HG03460 (cell line): ENCODE data around the gene DSE.

Source experiments
- ATAC-seq: cut with Tn5 transposase; IDR thresholded peaks from one replicate; pipeline ENCODE4 v1.9.1; 2021; ENCODE audit not compliant: unreplicated experiment

DSE gene

GRCh38 chr6:116359835-116360234, 10.9 kb upstream of the DSE start:
- no peak for ATAC-seq

- no peak for ATAC-seq
Measured at GRCh38 chr6:116362276-116362675, 8.5 kb upstream of the DSE start.

- ATAC-seq, result no peak
Measured at GRCh38 chr6:116363759-116364158, 7.0 kb upstream of the DSE start.

- peak; percentile 54 for ATAC-seq
Measured at GRCh38 chr6:116364321-116364720, 6.4 kb upstream of the DSE start.

GRCh38 chr6:116365743-116366142, 5.0 kb upstream of the DSE start:
- ATAC-seq, result no peak

GRCh38 chr6:116366740-116367275, 3.9 kb upstream of the DSE start:
- no peak for ATAC-seq

GRCh38 chr6:116369540-116369939, 1.2 kb upstream of the DSE start:
- peak; percentile 37 for ATAC-seq

GRCh38 chr6:116369964-116370759, 585 bp upstream of the DSE start:
- ATAC-seq, result no peak

GRCh38 chr6:116371120-116371917, 572 bp downstream of the DSE start:
- ATAC-seq, result peak; percentile 41

GRCh38 chr6:116371918-116372209, 1.1 kb downstream of the DSE start:
- no peak for ATAC-seq

- ATAC-seq, result no peak
Measured at GRCh38 chr6:116373300-116373699, 2.6 kb downstream of the DSE start.

GRCh38 chr6:116373940-116374339, 3.2 kb downstream of the DSE start:
- no peak for ATAC-seq

- ATAC-seq, result no peak
Measured at GRCh38 chr6:116374586-116374985, 3.8 kb downstream of the DSE start.

GRCh38 chr6:116375262-116375661, 4.5 kb downstream of the DSE start:
- no peak for ATAC-seq

- ATAC-seq, result no peak
Measured at GRCh38 chr6:116376149-116376548, 5.4 kb downstream of the DSE start.

GRCh38 chr6:116379764-116380163, 9.0 kb downstream of the DSE start:
- ATAC-seq, result no peak

GRCh38 chr6:116380346-116380745, 9.6 kb downstream of the DSE start:
- no peak for ATAC-seq

GRCh38 chr6:116381000-116381399, 10.3 kb downstream of the DSE start:
- ATAC-seq, result no peak

- ATAC-seq, result no peak
Measured at GRCh38 chr6:116382587-116382986, 11.8 kb downstream of the DSE start.

- no peak for ATAC-seq
Measured at GRCh38 chr6:116384727-116385458, 14.1 kb downstream of the DSE start.

GRCh38 chr6:116385459-116385802, 14.7 kb downstream of the DSE start:
- no peak for ATAC-seq

- ATAC-seq, result no peak
Measured at GRCh38 chr6:116385921-116386320, 15.2 kb downstream of the DSE start.
